UCSD-AML1 (cell line): ENCODE data around the gene HSFX4.
"Not testable (repeated sequence)": the region's sequence is repeated elsewhere in the genome, so short reads cannot be mapped to it uniquely, and the experiment has no call there.

Source experiments
- DNase-seq: peaks from one replicate; lab custom pipeline; 2025; ENCODE audit not compliant: unreplicated experiment; lab: John Stamatoyannopoulos, UW

Gene HSFX4

DNA sequence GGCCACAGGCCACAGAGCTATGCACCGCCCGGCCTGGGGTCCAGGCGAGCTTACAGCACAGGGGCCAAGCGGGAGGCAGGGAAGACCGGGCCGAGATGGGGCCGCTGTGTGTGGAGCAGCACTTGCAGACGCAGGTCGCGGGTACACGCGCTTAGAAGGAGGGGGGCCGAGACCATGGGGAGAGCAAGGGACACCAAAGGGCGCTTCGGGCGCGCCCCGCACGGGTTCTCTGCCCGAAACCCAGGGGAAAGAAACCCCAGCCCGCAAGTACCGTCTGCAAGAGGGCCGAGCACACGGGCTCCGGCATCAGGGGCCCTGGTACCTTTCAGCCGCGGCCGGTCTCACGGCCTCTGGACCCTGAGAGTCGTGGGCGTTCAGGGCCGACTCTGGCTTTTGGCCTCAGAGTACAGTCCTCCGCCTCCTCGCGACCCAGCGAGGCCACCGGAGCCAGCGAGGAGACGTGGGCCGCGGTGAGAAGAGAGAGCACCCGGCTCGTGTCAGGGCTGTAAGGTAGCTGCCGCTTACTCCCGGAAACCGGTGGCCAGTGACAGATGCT lies 8.6 kb downstream of the HSFX4 start:
- no peak for DNase-seq

DNA sequence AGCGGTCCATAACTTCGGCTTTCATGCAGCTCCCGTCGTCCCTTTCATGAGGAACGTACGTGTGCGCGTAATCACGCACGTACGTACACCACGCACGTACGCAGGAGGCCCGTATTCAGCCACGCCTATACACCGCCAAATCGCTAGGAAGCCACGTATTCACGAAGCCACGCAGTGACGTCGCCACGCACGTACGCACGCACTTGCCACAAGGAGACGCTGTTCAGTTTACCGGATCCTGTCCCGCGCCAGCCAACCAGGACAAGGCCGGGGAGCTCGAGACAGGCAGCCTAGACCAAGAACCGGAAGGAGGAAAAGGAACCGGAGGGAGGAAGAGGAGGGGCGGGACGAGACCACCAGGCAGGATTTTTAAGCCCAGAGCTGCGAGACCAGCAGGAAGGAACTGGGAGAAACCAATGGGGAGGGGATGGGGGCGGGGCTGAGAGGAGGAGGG lies 9.1 kb downstream of the HSFX4 start, which contains the start of gene EOLA2:
EOLA2 (minus strand) TSS at position 65 of the 454 bp plus-strand sequence. CDS start 4,617 bp downstream, outside the sequence.
- DNase-seq: peak; percentile 95

DNA sequence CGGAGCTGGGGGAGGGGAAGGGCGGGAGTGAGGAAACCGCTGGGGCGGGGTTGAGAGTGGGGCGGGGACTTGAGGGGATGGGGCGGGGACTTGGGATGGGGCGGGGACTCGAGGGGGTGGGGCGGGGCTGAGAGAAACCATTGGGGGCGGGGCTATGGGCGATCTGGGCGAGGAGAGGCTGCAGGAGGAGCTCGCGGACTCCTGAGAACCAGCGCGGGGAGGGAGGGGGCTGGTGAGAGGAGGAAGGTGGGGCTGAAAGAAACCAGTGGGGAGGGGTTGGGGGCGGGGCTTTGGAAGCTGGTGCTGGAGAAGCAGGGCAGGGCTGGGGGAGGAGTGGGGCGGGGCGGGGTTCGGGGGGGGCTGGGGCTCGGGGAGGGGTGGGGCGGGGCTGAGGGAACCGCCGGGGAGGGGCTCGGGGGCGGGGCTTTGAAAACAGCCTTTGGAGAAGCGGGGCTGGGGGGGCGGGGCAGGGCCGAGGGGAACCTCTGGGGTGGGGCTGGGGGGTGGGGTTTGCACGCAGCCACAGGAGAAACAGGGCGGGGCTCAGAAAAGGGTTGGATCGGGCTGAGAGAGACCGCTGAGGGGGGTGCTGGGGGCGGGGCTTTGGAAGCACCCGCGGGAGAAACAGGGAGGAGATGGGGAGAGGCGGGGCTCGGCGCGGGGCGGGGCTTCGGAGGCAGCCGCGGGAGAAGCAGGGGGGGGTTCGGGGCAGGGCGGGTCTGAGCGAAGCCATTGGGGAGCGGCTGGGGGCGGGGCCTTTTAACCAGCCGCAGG lies 9.7 kb downstream of the HSFX4 start:
- peak; percentile 89 for DNase-seq

DNA sequence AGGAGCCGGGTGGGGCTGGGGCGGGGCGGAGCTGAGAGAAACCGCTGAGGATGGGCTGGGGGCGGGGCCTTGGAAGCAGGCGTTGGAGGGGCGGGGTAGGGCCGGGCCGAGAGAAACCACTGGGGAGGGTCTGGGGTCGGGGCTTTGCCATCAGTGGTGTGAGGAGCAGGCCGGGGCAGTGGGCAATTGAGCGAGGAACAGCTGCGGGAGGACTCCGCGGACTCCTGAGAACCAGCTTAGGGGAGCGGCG lies 10.2 kb downstream of the HSFX4 start:
- DNase-seq: no peak

DNA sequence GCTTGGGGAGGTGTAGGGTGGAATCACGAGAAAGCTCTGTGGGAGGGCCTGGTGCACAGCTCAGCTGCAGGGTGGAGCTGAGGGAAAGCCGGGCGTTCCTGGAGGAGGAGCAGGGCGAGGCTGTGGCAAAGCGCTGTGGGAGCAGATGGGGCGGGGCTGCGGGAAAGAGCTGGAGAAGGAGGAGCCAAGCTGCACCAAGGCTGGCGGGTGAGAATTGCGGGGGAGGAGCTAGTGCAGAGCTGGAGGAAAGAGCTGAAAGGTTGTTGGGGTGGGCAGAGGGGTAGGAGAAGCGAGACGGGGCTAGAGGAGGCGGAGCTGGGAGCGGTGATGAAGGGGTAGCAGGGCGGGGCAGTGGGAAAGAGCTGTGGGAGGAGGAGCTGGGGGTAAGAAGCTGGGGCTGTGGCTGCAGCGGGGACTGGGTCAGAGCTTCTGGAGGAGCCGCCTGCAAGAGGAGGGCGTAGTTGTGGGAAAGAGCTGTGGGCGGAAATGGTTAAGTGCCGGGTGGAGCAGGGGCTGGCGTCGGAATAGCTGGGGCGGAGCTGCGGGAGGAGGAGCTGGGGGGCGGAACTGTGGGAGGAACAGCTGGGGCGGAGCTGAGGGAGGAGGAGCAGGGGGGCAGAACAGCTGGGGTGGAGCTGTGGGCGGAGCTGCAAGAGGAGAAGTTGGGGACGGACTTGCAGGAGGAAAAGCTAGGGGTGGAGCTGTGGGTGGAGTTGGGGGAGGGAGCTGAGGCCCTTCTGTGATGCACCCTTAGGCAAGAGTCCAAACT lies 10.7 kb downstream of the HSFX4 start:
- DNase-seq: peak; percentile 94

DNA sequence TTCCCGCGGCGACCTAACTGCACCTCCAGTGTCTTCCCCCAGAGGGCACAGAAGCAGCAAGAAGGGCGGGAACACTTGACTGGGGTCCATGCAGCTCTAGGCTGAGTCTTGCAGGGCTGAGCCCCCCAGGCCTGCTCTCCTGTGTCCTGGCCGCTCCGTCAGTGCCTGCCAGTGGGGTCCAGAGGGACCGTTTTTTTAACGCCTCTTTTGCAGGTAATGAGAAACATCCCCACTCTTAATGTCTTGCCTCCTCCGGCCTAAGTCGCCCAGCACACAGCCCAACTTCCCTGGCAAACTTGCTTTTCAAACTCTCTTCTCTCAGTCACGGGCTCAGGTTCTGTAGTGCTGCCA lies 11.3 kb downstream of the HSFX4 start:
- not testable (repeated sequence) for DNase-seq

DNA sequence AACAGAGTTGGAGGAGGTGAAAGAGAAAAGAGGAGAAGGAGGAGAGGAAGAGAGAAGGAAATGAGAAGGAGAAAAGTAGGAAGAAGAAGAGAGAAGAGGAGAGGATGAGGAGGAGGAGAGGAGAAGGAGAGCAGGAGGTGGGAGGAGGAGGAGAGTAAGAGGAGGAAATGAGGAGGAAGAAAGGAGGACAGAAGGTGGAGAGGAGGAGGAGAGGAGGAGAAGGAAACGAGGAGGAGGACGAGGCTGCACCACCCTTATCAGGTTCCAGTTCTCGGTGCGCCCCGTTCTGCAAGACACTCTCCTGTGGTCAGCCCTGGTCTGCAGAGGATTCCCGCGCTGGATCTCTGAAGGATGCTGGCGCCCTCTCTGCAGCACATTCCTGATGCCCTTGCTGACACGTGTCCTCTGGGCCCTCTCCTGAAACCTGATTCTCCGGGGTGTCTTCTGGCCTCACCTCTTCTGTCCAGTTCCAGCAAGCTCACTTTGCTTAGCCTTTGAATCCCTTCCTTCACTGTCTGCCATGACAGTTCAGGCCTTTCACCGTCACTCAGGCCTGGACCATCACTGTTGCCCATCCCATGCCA lies 15.8 kb downstream of the HSFX4 start:
- DNase-seq: not testable (repeated sequence)

DNA sequence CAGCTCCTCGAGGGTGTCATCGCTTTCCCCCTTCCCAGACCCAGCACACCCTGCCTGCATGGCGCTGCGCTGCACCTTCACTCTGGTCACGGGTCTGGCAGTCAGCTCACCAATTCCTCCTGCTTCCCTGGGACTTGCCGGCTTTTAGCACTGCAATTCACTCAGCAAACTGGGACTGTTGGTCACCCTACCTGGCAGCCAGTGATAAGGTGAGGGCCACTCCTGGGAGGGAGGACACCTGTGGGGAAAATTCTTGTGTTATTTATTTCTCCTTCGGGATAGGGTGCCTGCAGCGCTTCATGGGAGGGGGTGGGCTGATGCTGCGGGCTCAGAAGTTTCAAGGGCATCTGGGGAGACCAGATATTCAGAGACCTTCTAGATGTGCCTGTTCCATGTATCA lies 16.4 kb downstream of the HSFX4 start:
- not testable (repeated sequence) for DNase-seq

DNA sequence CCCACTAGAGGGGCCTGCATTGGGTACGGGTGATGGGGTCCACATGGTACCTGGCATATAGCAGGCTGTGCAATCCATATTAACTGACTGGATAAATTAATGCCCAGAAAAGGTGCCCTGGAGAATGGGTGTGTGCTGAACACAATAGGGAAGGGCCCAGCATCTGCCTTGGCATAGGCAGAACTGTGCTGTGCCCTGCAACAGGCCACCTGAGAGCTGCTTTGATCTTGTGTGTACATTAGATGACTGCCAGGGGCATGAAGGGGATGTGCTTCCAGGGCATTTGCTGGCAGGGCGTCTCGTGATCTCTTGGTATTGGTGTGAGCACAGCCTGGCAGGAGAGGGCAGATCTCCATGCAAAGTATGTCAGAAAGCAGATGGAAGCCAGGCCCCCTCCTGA lies 17.6 kb downstream of the HSFX4 start:
- not testable (repeated sequence) for DNase-seq

DNA sequence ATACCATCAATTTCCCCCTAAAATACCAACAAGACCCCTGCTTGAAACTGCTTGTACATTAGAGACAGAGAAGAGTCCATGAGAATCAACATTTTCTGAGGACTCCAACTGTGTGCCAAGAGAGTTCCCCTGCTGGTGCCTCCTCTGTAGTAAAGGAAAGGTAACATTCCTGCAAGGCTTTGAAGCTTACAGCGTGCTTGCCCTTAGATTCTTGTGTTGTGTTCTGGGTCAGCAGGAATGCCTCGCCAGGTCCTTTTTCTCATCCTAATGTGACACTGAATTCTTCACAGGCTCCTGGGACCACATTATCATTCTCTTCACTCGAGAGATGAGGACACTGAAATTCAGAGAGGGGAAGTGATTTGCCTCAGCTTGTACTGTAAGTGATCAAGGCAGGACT lies 18.6 kb downstream of the HSFX4 start:
- no peak for DNase-seq

DNA sequence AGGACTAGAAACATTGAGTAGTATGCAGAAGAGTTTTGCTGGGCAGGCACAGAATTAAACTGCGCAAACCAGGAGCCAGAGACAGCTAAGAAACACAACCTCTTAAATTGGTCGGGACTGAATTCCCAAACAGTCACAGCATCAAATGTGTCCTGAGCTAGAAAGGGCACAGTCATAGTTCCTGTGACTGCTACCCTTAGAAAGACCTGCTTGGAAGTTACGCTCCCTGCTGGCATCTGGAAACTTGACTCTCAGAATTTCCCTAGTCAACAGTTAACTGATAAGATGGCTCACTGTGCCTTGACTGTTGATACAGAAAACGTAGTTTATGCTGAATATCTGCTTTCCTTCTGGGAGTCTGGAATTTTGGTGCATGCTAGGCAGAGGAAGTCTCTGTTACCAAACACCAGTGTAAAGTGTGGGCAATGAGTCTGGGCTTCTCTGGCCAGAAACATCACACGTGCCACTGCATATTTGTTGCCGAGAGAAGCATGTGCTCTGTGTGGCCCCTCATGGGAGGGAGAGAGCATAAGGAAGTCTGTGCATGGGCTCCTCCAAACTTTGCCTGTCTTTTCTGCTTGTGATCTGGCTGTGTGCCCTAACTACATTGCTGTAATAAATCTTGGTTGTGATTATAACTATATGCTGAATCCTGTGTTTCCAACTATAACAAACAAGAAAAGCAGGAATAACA lies 20.5 kb downstream of the HSFX4 start:
- DNase-seq: no peak

DNA sequence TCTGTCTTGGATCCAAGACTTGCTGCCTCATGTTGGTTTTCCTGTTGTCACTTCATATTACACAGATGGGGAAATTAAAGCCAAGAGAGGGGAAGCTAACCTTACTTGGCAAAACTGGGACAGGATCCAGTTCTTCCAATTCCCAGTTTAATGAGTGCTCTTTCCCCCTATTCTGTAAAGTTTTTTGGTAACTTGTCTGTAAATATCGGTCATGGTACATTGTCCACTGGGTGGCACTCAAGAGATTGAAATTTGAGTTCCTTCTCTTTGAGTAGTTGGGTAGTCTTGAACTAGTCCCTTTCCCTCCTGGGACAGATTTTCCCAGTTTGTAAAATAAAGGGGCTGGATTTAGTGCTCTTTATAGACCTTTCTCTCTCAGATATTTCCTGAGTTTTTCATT lies 21.3 kb downstream of the HSFX4 start:
- no peak for DNase-seq

DNA sequence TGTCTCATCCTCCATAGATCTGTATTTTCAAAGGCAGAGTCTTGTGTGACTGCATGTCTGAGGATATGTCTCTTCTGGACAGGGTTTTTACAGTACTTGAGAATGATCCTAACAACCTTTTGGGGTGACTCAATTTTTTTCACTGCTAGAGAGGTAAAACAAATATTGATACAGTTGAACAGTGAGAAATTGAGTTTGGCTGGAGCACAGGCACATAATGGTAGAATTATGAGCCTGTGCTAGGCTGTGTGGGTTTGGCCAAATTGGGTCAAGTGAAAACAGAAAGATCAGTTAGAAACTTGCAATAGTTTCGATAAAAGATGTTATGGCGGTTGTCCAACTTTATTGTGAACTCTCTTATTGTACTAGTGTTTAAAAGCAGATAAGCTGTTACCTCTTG lies 32.2 kb downstream of the HSFX4 start:
- DNase-seq: no peak

DNA sequence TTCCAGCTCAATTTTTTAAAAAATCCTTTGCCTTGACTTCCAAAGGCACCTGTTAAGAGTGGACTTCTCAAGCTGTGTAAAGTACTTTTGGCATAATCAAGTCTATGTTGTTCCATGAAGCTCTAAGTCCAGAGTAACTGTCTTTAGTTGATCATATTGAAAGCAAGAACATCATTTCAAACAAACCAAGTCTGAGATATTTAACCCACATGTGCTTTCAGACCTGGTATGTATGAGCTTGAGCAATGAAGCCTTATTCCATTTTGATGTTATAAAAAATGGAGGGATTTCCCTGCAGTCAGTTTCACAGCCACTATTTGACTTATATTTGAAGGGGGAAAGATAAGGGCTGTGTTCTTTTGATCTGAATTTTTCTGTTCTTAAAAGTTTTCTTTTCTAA lies 32.6 kb downstream of the HSFX4 start:
- DNase-seq: no peak

DNA sequence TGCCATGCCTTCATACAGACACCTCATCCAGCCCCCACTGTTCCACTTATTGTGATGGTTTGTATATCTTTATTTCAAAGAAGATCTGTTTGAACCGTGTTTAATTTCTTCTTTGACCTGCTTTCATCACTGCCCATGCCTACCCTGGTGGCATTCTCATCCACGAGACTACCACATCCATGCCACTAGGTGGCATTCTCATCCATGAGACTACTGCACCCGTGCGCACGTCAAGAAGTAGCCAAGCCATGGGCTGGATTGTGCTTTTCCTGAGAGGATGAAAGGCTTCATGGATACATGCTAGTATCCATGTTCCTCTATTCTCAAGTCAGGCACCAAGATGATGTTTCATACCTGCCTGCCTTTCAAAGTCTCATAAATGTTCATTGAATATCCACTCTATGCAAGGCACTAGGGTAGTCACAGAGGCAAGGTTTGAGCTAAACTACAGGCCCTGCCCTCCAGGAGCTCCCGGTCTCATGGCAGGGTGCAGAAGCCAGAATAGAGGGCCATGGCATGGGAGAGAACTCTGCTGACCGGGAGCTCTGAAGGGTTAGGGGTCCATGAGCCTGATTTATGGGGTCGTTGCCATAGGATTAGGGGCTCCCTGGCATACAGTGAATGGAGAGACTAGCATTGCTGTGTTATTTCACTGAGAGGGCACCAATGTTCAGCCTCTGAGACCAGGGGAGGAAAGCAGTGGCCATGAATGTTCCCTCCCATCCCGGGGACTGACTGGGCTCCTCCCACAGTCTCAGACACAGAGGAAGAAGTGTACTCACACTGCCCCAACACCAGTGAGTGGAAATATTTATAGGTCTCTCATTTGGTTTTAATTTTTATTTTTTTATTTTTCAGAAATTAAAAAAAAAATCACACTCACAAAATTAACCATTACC lies 33.7 kb downstream of the HSFX4 start:
- peak; percentile 39 for DNase-seq

DNA sequence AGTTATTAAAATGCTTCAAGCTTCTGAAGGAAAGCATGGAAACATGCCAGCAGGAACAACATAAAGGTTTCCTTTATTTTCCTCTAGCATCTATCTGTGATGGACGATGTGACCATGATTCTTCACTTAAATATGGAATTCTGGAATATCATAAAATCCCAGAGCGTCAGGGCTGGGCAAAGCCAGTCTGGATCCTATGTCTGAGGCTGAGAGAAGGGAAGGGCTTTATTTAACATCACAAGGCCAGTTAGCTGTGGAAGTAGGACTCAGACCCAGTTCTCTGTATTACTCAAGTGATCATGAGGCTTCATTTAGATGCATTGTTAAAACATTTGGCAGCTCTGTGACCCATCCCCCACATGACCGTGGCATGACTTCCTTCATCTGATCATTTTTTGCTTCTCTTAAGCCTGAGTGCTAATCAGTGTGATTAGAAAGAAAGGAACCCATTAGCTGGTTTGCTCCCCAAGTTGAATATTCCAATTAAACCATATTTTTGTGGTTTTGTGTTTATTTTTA lies 49.8 kb downstream of the HSFX4 start:
- DNase-seq: no peak
